Stimulated activated CD8-positive, alpha-beta memory T cell treated with anti-CD3 and anti-CD28 coated beads, Interleukin-7, amount 100 ng/mL, for 24 hours (primary cell): ENCODE measurements around the gene CHKA.
A peak's percentile ranks its signal among the peaks of the same experiment; 100 is the strongest.

Experiments used
- DNase-seq: peaks from one replicate; pipeline ENCODE4 v3.0.0-alpha.2; 2020; ENCODE audit warnings: low read depth

CHKA gene

GRCh38 chr11:68031144-68031464 lies 90.1 kb downstream of the CHKA start:
- no peak for DNase-seq

- peak; percentile 99 for DNase-seq
Observed at GRCh38 chr11:68030318-68031143, 90.7 kb downstream of the CHKA start, which contains the start of gene NDUFS8. TSS of gene NDUFS8 (plus strand) at chr11:68030681. CDS start at chr11:68032152, 1,471 bp downstream.

GRCh38 chr11:68028802-68029545 lies 92.2 kb downstream of the CHKA start:
- no peak for DNase-seq

GRCh38 chr11:68027667-68028066 lies 93.5 kb downstream of the CHKA start:
- no peak for DNase-seq

DNA sequence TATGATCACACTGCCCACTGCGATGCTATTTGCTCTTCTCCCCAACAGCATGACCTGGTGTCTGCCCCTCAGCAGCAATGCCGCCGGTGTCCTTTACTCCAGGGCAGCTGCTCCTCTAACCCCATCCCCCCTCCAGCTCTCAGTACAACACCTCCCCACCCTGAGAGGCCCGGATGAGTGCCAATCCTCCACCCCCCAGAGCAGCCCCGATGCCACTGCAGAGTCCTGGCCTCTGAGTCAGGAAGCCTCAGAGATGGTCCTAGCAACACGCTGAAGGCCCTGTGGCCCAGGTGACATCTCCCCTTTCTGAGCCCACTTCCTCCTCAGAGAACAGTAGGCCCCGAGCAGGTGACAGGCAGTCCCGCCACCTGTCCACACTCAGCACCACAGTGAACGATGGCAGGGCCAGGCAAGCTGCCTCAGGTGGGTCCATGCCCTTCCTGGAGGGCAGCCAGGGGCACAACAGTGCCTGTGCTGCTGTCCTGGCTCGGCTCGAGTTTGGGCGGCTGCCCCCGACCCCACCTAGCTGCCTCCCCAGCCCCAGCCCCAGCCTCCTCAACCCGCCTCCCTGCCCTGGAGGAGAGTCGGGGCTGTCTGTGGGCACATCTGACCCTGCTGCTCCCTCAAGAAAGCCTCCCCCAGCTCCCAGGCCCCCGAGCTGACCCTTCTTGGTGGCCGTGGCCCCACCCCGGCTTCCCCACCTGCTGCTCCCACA lies 94.6 kb downstream of the CHKA start:
- DNase-seq, result no peak

DNA sequence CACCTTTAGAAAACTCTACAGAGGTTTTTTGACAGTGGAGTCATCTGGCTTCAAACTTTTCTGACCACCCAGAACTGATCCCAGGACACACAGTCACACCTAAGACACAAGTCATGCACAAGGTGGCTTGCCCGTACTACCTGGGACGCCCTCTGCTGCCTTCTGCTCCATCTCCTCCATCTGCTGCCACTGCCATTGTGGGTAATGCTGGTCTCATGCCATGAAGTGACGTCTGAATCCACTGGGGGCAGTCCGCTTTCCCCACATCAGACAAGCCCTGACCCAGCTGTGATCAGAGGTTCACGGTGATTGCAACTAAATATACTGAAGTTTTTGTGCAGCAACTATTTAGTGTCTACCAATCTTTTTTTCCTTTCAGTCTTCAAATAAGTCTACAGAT lies 96.1 kb downstream of the CHKA start:
- no peak for DNase-seq

- no peak for DNase-seq
Observed at GRCh38 chr11:68024508-68024907, 96.7 kb downstream of the CHKA start.

GRCh38 chr11:68022531-68022930 lies 98.7 kb downstream of the CHKA start:
- no peak for DNase-seq

GRCh38 chr11:68021167-68021787 lies 99.9 kb downstream of the CHKA start:
- DNase-seq, result no peak

DNA sequence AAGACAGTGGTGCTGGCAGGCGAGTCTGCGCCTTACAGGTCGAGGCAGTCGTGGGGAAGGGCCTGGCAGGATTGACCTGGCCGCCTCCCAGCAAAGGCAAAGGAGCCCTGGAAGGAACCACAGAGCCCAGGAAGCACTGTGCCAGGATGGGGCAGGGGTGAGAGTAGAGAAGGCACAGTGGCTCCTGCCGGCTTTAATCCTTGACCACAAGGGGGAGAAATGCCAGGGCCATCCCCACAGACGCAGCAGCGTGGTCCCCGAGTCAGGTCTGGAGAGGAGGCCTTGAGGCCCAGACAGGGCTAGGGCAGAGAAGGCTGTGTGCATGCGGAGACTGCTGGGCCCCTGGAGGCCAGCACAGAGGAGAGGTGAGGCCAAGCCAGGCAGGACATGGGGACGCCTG lies 100.6 kb downstream of the CHKA start:
- DNase-seq, result no peak

GRCh38 chr11:68019486-68019885 lies 101.7 kb downstream of the CHKA start:
- DNase-seq, result no peak

GRCh38 chr11:68018730-68019190 lies 102.4 kb downstream of the CHKA start:
- no peak for DNase-seq

- no peak for DNase-seq
Observed at GRCh38 chr11:68017980-68018729, 103.0 kb downstream of the CHKA start.

DNA sequence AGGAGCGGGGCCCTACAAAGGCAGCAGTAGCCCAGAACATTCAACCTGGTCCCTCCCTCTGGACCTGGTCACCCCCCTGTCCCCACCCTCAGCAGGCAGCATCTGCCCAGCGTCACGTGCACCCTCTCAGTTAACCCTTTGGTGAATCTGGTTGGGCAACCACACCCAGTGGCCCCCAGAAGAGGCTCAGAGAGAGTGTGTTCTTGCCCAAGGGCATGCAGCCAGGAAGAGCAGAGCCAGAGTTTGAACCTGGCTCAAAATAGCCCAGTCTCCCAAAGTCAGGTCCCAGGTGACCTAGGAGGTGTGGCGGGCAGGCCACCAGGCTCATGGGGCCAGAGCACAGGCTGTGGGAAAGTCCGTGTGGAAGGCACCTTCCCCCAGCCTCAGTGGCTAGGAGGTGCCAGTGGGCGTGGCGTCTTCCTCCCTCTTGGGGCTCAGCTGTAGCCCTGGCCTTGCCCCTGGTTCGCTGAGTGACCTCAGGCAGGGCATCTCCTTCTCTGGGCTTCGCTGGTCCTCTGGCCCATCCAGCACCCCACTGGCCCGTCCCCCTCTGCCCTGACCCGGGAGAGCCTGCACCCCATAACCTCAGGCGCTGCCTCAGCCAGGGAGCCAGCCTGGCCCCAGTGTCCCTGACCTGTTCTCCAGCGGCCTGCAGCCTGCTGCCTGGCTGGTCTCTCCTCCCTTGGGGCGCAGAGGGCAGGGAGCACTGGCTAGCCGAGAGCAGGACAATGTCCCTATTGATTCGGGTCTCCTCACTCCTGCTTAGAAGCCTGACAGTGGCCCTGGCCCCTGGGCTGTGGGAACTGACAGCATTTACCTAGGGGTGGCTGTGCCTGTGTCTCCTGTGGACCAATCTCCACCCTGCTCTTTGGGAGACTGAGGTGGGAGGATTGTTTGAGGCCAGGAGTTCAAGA lies 104.0 kb downstream of the CHKA start:
- DNase-seq, result no peak

GRCh38 chr11:68016161-68016903 lies 104.9 kb downstream of the CHKA start:
- no peak for DNase-seq

GRCh38 chr11:68015467-68015866 lies 105.7 kb downstream of the CHKA start:
- no peak for DNase-seq

GRCh38 chr11:68014947-68015447 lies 106.2 kb downstream of the CHKA start:
- DNase-seq, result no peak

DNA sequence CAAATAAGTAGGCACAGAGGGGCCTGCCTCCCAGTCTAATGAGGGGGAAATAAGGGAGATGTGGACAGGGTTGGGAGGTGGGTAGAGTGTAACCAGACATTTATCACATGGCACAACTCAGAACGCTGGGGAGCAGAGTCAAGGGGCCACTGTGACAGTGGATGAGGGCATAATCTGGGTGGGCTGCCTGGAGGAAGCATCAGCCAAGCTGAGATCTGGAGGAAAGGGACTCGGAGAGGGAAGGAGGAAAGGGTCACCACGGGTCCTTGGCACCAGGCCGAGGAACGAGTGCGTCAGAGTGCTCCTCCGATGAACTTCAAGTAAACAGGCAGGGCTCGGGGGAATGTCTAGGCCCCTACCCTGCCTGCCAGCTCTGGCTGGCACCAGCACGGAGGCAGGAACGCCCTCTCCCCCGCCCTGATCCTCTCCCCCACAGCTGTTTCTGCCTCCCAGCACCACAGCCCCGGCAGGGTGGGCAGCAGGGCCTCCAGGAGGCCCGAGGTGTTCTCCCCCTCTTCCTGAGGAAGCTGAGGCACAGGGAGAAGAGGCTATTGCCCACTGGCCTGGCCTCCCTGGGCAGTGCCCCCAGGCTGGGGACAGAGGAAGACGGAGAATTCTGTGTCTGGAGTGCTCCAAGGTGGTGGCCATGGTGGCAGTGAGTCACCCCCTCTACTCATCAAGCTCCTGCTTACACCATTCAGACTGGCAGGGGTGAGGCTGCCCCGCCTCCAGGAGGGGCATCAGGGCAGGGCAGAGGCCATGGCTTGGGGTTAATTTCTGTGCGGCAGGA lies 106.8 kb downstream of the CHKA start:
- DNase-seq, result no peak
